ENCODE data around the gene CEP85L.

Gene CEP85L

DNA sequence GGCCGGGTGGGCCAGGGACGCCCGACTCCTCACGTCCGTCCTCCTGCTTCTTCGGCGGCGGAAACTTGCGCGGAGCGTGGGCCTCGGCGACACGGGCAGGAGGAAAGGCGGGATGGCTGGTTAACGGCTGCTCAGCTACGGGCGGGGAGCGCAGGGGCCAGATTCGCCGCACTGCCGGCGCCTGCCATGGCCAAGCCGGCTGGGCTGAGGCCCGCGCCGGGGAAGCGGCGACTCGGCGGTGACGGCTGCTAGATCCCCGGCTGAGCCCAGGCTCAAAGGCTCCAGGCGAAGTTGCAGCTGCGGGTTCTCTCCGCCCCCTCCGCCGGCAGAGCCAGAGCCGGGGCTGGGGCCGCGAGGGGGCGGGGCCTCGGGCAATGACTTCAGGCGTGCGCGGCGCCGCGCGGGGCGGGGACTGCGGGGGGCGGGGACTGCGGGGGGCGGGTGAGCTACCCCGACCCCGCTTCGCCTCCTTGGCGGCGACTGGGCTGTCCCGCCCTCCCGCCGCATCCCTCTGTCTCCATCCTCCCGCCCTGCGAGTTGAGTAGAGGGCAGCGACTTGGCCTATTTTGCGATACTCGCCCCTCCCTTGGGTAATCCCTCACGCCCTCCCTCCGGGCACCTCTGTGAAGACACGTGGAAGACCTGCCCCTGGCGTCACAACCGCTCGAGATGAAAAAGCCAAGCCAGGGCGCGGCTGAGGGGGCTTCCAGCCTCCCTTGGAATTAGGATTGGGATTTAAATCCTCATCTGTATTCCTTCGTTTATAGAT, at the start of gene CEP85L:
TSS of gene CEP85L (minus strand) at position 310 of the 769 bp plus-strand sequence. CDS start 322 bp downstream, outside the sequence.
- DNase-seq (ENCODE audit: low read depth in 2 of 2), result peak; percentile 81 to 87

DNA sequence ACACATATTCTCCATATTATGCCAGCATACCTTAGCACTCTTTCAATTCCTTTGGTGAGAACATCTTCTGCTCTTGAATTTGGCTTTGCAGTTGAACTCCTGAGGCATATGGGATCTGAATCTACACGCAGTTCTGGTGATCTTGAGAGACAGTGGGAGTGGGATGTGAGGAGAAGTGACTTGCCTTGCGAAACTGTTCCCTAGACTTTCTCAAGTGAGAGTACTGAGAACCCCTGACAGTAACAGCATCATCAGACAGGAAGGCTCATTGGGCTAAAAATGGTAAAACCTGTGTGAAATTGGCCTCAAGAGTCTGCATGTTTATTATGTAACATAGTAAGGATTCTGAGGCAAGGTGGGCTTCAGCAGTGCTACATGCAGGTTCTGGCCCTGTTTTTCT, 49.1 kb upstream of the CEP85L start:
- no peak for DNase-seq (ENCODE audit: low read depth in 2 of 2)

DNA sequence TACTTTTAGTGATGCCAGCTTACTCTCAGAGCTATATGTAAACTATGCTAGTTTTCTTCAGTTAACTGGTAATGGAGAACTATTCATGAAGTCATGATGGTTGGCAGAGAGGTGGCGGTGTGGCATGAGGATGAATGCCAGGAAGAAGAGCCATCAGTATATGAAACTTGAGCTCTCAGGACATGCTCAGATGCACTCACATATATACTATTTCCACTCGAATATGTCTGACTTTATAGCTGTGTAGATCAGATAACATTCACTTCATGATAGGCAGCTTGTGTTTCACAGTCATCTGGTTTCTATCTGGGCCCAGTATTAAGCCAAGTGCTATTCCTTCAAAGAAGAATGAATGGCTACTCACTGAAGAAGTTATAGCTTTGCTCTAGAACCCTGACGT, 46.2 kb upstream of the CEP85L start:
- DNase-seq (ENCODE audit: low read depth in 2 of 2), result no peak

DNA sequence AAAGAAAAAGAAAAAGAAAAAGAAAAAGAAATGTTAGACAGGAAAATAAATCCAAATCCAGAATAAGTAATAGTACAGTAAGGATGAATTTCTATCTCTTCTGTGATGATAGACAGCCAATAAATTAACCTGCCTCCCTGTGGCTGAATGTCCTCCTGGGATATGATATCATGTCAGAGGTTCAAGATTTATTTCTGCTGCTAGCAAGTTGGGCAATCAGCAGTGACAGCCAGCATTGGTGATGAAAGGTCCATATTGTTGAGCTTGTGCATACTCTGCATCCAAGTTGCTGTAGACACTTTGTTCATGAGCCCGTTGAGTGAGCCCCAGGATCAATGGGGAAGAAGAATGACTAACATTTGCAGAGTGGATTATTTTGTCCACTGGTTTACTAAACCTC, 44.9 kb upstream of the CEP85L start:
- no peak for DNase-seq (ENCODE audit: low read depth in 2 of 2)

DNA sequence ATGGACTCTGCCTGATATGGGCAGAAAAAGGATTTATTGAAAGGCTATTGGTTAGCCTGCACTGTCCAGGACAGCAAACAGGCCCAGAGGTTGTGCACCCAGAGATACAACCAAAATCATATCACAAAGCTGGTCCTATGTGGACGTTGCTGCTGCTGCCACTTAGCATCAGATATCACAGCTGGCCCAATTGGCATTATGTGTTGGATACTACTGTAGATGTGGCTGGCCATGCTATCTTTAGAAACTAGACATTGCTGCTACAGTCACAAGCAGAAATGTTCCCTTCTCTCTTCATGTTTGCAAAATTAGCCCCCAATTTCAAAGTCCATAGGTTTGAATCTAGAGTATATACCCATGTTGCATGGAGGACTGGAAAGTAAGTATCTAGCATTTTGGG, 42.2 kb upstream of the CEP85L start:
- DNase-seq (ENCODE audit: low read depth in 2 of 2), result no peak

DNA sequence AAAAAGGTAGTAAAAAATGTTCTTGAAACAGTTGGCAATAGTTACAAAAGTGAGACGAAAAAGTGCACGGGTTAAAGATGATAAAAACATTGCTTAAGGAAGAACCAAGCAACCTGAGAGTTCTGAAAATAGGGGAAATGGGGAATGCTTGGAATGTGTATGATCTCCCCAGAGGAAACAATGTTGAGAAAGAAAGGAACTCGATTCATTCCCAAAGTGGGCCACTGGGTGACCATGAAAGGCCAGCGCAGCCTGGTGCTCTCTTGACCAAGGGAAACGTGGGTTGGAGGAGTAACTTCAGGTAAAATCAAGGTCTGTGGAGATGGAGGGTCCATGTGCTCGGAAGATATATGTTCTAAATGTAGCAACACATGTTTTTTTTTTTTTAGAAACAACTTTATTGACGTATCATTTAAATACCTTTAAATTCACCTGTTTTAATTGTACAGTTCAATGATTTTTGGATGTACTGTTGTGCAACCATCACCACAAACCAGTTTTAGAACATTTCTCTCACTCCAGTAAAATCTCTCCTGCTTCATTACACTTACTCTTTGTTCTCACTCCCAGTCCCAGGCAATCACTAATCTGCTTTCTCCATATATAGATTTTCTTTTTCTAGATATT, 34.5 kb upstream of the CEP85L start:
- no peak for DNase-seq (ENCODE audit: low read depth in 2 of 2)

DNA sequence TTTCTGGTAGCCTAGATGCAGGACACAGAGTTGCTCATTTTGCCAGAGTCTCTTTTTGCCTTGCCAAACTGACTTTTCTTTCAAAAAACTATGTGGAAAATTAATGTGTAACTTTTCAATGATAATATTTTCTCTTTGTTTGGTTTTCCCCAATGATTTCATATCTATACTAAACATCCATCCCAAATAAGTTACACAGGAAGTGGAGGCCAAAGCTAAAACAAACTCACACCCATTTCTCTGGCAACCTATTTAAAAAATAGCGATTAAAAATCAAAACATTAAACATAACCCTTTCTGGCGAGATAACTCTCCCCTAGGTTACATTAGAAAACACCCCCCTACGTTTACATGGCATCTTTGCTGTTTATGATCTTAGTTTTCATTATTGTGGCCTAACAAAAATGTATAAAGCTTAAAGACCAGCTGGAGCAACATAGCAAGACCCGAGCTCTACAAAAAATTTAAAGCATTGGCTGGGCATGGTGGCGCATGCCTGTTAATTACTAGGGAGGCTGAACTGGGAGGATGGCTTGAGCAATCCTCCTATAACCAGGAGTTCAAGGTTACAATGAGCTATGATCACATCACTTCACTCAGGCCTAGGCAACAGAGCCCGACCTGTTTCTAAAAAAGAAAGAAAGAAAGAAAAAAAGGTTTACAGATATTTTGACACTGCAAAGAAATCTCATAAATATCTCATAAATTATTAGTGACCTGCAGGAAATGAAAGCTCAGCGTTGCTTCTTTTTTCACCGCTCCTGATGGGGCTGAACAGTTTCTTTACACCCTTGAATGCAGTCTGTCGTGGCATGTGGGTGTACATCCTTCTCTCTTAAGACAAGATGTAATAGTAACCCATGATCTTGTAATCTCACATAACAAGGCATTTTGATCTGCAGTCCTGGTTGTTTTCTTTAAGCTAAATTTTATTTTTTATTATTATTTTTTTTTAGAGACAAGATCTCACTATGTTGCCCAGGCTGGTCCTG, 32.8 kb upstream of the CEP85L start:
- DNase-seq (ENCODE audit: low read depth in 2 of 2), result no peak

DNA sequence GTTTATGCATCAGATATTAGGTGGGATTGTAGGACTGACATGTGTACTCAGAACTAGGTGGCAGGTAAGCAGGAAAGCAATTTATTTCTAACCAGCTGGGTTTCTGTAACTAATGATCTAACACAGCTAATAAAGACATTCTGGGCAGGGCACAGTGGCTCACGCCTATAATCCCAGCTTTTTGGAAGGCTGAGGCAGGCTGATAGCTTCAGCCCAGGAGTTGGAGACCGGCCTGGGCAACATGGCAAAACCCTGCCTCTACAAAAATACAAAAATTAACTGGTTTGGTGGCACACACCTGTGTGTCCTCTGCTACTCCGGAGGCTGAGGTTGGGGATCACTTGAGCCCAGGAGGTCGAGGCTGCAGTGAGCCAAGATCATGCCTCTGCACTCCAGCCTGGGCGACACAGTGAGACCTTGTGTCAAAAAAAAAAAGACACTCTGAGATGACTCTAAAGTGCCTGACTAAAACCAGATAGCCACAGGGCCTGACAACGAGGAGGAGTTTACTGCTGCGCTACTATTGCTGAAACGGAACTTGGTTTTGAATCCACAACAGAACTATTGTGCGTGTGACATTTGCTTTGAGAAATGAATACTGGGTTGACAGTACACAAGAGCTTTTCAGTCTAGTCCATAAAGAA, 29.2 kb upstream of the CEP85L start:
- DNase-seq (ENCODE audit: low read depth in 2 of 2), result no peak

DNA sequence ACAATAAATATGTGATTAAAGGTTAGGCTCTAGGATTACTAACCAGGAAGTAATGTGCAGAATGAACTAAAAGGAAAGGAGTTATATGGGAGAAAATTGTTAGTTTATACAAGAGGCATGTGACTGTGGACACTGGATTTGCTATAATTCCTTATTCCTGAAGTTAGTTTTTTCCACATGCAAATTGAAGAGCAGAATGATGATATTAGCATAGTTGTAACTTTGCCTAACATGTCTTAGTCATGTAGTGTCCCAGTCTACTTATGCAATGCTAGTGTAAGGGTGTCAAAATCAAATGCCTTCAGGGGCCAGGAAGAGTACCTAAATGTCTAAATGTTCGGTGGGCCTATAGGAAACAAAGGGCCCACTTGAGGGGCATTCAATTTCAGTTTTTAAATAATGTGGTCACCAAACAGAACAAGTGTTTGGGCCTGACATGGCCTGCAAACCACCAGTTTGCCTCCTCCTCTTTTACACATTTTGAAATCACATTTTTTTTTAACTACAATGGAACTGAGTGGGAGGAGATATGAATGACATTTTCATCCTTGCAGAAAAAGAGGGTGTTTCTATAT, 28.0 kb upstream of the CEP85L start:
- DNase-seq (ENCODE audit: low read depth in 2 of 2), result no peak

DNA sequence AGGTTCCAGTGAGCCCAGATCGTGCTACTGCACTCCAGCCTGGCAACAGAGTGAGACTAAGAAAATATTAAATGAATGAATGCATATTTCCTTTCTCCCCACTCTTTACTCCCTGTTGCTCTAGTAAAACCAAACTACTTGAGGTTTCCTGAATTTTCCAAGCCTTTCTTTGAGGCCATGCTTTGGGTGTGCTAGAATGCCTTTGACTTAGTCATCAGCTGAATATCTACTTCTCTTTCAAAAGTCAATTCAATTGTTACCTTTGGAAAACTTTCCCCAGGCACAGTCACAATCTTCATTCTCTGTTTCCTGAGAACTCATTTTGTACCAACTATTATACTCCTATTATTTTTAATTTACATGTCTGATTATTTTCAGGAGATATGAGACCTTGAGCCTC, 27.5 kb upstream of the CEP85L start:
- DNase-seq (ENCODE audit: low read depth in 2 of 2), result no peak

DNA sequence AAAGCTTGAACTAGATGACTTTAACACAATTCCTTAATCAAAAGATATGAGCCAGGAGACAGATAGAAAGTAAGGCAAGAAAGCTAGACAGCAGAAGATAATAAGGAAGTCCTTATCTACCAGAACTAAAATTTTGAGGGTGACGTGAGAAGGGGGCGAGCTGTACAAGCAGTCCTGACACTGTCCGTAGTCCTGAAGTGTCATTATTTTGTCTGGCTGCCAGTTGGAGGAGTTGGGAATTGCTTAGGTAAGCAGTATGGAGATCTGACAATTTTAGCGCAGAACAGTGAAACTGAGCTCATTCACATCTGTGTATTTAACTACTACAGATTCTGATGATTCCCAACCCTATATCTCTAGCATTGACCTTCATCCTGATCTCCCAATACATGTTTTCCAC, 25.8 kb upstream of the CEP85L start:
- DNase-seq (ENCODE audit: low read depth in 2 of 2), result no peak

DNA sequence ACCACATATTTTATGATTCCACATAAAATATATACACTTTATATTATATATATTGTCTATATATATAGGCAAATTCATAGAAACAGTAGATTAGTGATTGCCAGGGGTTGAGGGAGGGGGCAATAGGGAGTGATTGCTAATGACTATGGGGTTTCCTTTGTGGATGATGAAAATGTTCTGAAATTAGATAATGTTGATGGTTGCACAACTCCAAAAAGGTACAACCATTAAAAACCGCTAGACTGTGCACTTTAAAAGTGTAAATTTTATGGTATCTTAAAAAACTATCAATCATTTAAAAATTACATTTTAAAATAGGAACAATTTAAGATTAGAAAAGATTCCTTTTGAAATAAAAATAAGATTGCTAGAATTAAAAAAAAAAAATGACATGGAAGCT, 23.8 kb upstream of the CEP85L start:
- DNase-seq (ENCODE audit: low read depth in 2 of 2), result no peak

DNA sequence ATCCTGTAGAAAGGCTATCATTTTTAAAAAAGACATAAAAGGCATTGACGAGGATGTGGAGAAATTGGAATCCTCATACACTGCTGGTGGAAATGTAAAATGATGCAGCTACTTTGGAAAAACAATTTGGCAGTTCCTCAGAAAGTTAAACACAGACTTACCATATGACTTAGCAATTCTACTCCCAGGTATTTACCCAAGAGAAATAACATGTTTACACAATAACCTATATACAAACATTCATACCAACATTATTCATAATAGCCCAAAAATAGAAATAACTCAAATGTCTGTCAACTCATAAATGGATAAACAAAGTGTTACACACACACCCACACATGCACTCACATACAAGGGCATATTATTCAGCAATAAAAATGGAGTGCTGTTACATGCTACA, 23.4 kb upstream of the CEP85L start:
- no peak for DNase-seq (ENCODE audit: low read depth in 2 of 2)

DNA sequence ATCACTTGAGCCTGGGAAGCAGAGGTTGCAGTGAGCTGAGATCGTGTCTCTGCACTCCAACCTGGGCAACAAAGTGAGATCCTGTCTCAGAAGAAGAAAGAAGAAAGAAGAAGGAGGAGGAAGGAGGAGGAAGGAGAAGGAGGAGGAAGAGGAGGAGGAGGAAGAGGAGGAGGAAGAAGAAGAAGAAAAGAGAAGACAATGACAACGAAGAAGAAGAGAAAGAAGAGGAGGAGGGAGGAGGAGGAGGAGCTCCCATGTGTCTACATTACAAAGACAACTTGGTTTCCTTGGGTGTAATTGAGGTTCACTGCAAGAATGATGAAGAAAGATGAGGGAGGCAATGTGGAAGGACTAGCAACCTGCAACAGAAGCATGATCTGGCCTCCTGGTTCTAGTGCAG, 21.3 kb upstream of the CEP85L start:
- no peak for DNase-seq (ENCODE audit: low read depth in 2 of 2)

DNA sequence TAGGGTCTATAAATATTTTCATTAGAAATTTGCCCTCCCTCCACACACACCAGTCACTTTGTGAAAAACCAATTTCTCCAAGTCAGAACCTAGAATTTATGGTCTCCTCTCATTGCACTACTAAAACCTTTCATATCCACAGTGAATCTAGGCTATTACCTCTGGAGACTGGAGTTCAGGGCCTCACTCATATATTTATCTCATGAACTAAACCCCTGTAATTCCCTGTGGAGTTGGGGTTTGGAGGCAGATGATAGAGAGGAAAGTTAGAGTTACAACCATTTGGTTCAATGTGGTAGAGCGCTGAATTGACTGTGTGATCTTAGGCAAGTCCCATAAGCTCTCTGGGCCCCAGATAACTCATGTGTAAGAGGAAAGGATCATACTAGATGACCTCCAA, 18.2 kb upstream of the CEP85L start:
- DNase-seq (ENCODE audit: low read depth in 2 of 2), result no peak

DNA sequence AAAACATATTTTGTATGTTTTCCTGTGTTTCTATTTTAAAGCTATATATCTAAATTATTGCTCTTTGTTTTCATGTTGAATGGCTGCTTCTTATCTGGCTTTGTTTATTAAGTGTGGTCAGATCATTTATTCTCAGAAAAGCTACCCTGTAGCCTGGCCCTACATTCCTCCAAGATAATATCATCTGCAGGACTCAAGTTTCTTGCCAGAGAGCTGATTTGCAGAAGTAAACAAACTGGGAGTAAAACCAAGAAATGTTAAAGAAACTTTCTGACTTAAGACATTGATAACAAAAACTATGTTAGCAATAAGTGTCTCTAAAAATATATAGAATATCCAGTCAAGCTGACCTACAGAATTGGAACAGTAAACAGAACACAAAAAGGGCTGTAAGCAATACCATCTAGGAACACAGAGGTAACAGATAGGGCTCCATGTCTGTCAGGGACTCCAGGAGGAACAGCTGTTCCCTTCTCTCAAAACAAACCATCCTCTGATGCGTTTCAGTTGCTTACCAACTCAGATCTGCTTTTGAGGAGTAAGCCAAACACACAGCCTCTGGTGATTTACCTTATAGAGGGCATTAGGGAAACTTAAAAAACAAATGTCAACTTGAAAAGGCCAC, 17.5 kb upstream of the CEP85L start:
- DNase-seq (ENCODE audit: low read depth in 2 of 2), result no peak

DNA sequence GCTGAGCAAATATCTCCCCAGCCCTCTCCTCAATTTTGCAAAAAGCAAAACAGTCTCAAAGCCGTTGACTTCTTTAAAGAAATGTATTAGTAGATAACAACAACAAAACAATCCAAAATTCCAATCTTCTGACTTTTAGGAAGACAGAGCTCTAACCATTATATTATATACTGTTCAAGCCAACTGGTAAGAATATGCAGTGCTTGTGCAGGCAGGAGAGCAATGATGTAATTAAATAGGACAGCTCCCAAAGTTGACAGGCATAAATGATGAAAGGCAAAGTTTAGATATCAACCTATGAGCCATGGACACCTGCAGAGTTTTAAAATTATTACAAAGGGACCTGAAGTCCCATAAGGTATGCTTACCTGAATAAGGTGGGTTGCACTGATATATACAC, 16.6 kb upstream of the CEP85L start:
- DNase-seq (ENCODE audit: low read depth in 2 of 2), result no peak

DNA sequence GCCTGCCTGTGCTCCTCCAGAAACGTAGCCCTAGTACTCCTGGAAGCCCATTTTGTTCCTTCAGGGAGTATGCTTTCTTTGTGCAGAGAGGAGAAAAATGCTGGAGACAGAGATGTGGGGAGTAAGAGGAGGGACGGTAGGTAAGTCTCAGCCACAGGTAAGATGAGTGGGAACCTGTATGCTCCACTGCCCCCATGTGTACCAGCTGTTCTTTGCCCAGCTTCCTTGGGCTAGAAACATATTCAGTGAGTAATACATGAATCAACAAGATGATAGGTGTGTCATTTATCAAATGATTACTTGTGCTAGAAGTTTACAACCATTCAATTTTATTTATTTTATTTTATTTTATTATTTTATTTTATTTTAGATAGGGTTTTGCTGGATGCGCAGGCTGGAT, 13.6 kb upstream of the CEP85L start:
- no peak for DNase-seq (ENCODE audit: low read depth in 2 of 2)

DNA sequence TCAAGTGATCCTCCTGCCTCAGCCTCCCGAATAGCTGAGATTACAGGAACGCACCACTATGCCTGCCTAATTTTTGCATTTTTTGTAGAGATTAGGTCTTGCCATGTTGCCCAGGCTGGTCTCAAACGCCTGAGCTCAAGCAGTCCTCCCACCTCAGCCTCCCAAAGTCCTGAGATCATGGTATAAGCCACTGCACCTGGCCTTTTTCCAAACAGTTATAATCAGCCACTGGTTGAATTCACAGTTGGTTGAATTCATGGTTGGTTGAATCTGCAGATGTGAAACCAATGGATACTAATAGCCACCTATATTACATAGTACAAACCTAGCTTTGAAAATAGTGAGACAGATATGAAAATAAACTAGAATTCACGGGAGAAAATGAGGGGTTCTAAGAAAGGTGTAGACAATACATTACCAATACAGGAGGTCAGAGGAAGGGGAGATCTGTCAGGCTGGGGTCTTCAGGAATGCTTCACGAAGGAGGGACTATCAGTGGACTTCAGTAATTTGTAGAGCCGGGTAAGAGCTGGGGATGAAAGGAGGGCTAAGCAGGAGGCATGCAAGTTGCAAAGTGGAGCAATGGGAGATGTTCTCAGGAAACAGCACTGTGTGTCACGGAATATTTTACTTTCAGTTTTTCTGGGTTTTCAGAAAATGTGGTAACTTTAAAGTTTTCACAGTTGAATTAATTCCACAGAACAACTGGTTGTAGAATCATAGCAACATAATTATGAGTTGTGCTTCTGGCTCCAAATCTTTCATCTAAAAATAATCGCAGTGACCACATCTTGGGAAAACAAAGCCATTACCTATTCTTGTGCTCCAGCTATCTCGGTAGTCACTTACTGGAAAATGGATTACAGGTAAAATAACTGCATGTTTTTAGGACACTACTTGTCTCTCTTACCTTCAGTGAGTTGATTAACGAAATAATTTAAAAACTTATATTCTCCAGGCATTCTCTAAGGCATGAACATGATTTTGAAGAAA, 12.9 kb upstream of the CEP85L start:
- DNase-seq (ENCODE audit: low read depth in 2 of 2), result no peak

DNA sequence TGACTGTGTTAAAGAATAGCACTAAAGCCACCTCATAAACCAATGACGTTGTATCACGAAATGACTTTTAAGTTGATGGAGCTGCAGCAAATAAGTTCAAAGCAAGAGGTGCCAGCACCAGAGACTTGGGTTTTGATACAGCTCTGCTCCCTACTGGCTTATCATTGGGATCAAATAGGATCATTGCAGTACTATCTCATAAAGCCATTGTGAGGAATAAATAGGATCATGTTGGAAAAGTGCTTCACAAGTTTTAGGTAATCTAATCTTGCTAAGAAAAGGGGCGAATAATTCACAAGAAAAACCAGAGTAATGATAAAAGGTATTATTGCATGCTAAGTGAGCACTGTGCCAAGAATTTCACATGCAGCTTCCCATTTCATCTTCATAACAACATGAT, 10.4 kb upstream of the CEP85L start:
- no peak for DNase-seq (ENCODE audit: low read depth in 2 of 2)
